Hippocampal formation (tissue), 2 donors: Measurements from ENCODE around the gene RFX4.

Experiments
- DNase-seq, 2 donors: peaks; one replicate each; lab custom pipeline; 2025; lab: John Stamatoyannopoulos, UW

RFX4 gene

GRCh38 chr12:106764220-106764619, 181.4 kb downstream of the RFX4 start:
- DNase-seq = no peak

GRCh38 chr12:106764738-106765137, 181.9 kb downstream of the RFX4 start:
- peak in 1 of 2 donors; percentile 14 for DNase-seq

DNA sequence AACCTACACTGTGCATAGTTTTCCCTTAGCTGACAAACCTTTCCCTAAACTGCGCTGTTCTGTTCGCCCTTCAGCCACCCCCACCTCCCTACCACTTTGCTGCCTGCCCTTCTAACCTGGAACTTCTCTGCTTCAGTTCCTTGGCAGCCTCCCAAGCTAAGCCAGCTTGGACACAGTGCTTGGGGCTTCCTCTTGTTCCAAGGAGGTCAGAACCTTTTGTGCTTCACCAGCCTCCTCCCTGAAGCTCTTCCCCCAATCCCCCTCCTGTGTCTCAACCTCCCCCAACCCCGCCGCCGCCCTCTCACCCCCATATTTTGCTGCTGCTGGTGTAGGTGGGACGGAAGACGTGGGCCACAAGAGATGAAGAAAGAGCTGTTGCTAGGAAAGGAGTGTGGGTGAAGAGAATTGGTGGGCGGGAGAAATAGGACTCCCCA, 183.6 kb downstream of the RFX4 start:
- DNase-seq = no peak

GRCh38 chr12:106767206-106767605, 184.4 kb downstream of the RFX4 start:
- no peak for DNase-seq

DNA sequence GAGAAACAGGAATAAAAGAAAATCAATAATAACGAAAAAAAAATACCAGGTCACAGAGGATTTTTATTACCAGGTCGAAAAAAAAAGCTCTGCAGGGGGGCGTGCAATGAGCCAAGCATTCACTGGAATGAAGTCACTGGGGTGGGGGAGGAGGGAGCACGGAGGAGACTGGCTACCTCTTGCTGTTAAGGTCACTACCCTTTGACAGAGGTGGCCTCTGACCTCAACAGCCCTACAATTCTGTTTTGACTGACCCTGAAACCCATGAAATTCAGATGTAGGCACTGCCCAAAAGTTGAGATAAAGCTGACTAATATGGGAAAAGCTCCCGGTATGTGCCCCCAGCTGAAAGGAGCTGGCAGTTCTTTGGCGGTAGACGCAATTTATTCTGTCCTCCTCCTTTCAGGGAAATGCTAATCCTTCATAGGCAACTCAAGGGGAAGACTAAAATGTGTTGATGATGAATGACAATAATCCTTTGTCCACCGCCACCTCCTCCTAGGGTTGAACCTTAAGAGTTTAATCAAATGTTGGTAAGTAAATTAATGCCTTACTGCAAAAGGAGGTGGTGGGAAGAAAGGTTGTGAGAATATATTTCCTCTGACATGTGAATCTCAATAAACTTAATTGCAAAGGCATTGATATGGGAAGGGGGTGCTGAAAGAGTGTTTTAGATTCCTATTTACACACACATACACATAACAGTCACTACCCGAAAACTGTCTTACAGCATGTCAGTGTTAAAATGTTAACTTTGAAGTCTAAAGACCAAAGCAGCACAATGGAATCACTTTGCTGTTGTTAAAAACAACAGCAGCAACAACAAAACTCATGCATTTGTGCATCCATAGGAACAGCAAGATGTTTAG, 185.4 kb downstream of the RFX4 start:
- no peak for DNase-seq

- DNase-seq = no peak
These were observed 186.3 kb downstream of the RFX4 start for GRCh38 chr12:106769078-106769477.

- DNase-seq = no peak
These were observed 186.7 kb downstream of the RFX4 start for GRCh38 chr12:106769546-106769945.

DNA sequence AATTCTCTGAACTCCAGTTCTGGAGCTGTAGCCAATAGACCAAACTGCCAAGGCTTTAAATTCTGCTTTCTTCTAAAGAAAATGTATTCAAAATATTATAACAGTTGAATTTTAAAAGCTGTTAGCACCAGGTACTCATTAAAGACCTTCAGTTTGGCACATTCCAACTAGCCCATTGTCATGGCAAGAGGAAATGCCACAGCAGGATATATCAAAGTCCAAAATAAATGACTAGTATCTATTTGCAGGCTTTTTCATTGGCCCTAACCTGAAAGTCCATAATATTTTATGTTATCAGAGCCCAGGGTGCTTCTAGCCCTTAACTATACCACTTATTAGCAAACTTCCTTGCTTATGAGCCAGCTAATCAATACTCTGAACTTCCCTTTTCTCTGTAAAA, 188.6 kb downstream of the RFX4 start:
- DNase-seq = no peak

DNA sequence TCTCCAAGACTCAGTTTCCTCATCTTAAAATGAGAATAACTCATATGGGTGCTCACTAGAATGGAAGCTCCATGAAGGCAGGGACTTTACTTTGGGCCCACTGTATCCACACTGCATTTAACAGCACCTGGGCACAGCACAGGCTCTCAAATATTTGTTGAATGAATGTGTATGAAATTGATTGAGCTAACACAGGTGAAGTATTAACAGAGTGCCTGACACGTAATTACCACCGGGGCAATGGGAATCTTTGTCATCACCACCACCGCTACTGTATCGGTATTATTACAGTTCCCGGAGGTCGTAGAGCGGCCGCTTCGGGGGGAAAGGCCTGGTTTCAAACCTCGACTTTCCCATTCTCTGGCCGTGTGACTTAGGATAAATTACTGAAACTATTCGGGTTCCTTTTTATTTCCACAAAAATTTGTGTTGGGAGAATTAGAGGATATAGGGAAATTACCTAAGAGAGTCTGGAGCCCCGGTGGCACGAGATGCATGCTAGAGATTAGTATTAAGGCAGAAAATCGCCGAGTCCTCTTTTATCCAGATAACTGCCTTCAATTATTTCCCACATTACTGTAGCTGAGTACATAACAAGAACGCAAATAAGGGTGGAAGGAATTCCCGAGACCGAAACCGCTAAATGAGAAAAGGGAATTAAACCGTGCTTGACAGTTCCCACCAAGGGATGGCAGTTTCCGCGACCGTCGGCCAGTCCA, 190.6 kb downstream of the RFX4 start:
- DNase-seq = peak in 1 of 2 donors; percentile 90

GRCh38 chr12:106774005-106774807, 191.4 kb downstream of the RFX4 start, which contains the start of gene RIC8B:
RIC8B (plus strand) TSS chr12:106774682; CDS start chr12:106774746, 64 bp downstream.
- DNase-seq = peak; percentile 98 to 99

GRCh38 chr12:106774808-106775524, 192.2 kb downstream of the RFX4 start:
- DNase-seq = no peak

DNA sequence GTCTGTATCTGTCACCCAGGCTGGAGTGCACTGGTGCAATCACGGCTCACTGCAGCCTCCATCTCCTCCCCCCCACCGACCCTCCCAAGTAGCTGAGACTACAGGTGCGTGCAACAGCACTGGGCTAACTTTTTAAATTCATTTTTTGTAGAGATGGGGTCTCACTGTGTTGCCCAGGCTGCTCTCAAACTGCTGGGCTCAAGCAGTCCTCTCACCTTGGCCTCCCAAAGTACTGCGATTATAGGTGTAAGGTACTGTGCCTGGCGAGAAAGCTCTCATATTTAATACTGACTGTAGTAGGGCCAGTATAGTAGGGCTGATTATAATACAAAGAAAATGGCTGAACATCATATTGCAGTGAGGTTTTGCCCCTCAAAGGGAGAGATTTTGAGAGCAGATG, 194.1 kb downstream of the RFX4 start:
- DNase-seq = no peak

DNA sequence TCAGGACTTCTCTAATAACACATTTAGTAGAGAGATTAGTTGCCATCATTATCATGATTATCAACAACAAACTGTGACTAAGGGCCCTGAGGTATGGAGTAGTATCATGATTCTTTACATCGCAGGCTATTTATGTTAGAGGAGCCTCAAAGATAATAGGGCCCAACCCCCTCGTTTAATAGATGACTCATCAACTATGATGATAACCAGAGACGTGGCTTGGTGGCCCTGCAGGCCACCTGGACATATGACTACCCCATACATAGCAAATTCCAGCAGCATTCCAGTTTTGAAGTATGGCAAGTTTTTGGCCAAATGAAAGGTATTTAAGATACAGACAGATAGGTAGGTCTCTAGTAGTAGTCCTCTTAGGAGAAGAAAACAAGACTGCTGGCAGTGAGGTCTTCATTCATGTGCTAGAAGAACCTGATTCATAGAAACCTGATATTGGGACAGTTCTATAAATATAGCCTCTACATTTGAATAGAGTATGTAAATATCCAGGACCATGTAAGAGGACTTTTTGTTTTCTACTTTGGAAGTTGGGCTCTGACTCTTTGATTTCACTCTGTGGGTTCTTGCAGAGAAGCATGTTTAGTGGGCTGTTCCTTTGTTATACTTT, 197.3 kb downstream of the RFX4 start:
- no peak for DNase-seq

GRCh38 chr12:106782619-106783018, 199.8 kb downstream of the RFX4 start:
- DNase-seq = no peak

GRCh38 chr12:106783515-106783914, 200.7 kb downstream of the RFX4 start:
- DNase-seq = no peak

DNA sequence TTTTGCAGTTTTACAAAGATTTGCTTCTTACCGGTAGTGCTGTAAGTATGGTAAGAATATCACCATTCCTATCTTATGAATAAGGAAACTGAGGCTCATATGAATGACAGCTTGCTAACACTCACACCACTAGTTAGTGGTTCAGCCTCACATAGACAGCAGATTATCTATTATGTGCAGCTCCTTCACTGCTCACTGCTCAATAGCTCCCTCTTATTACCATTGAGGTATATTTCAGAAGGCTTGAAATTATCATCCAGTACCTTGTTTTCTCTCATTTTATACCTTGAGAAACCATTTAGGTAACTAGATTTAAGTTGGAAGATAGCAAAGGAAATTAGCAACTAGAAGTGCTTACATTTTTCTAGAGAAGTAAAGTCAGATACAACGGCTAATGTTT, 207.2 kb downstream of the RFX4 start:
- DNase-seq = no peak

- no peak for DNase-seq
These were observed 208.7 kb downstream of the RFX4 start for GRCh38 chr12:106791531-106791930.

DNA sequence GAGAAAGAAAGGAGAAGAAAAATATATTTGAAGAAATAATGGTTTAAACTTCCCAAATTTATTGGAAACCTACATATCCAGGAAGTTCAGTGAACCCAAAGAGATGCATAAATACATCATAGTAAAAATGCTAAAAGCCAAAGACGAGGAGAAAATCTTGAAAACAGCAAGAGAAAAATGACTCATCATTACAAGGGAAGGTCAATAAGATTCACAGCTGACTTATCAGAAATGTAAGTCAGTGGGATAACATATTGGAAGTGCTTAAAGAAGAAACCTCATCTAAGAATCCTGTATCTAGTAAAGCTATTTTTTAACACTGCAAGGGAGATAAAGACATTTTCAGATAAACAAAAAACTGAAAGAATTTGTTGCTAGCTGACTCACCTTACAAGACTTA, 211.6 kb downstream of the RFX4 start:
- DNase-seq = no peak

DNA sequence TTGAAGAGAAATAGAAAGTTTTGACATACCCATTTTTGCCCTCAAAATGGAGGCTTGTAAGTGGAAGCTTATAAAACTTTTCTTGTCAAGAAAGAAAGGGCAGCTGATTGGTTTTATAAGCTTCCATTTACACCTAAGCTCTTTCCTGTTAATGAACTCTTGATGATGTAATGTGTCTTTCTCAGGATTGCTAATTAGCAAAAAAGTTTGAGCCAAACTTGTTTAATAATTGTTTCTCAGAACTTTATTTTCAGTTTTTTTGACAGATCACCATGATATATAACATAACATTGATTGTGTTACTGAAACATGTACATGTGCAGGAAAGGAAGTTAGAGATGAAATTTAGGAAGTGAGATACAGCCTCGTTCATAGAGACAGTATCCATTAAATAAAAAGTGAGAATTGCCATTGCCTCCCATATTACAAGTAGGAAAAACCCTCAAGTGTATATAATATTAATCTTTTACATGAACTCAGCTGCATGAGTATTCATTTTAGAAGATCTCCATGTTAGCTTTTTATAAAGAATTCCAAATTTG, 218.4 kb downstream of the RFX4 start:
- no peak for DNase-seq

DNA sequence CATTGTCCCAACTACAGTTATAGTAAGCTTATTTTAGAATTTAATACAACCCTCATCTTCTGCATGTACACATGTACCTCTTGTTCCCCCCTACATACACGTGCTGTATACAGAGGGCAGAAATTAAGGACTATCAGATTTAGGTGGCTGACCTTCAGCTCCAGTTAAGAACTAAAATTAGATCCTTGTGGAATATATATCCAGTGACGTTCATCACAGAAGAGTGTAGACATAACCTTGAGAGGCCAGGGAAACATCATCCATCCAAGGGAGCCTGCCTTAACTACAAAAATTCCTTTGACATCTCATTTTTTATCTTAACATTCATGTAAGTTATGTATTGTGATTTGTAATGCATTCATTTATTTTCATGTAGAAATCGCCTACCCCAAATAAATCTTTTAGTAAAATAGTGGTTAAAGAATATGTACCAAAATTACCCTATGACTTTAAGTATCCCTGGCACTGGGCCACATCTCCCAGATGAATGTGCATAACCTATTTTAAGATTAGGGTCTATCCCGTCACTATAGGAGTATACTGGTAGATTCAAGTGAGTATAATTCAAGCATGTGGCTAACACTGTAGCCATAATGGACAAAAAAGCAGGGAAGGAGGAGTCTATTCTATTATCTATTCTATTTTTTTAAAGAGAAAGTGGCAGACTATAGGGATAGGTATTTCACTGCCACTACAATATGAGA, 219.2 kb downstream of the RFX4 start:
- no peak for DNase-seq
